Activated T-cell treated with anti-CD3 and anti-CD28 coated beads, Interleukin-2, amount 50 U/mL, for 72 hours (primary cell): Measurements from ENCODE around the gene RNF41. TPM values are rescaled to one million over a fixed set of nuclear protein-coding genes. Genes with fewer than 3 reads are reported as not detected.
"Not testable (repeated sequence)": the region's sequence is repeated elsewhere in the genome, so short reads cannot be mapped to it uniquely, and the experiment has no call there.

ENCODE experiments used
- ATAC-seq, 2 donors: fragments of 150-1000 bp; cut with Tn5 transposase; replicated peaks in 1 of 2; 2 replicates each; pipeline ENCODE4 v1.10.0; 2021; ENCODE audit warnings: moderate library complexity in 2 of 2, mild to moderate bottlenecking in 1 of 2
- DNase-seq, 2 donors: peaks; one replicate each; pipeline ENCODE4 v3.0.0; 2021 to 2022; ENCODE audit warnings: mixed read lengths in 1 of 2
- H3K27ac Mint-ChIP-seq: one replicate; pipeline ENCODE4 v1.8.0; 2022; ENCODE audit warnings: mild to moderate bottlenecking, moderate library complexity, mixed read lengths
- H3K27me3 Mint-ChIP-seq: one replicate; pipeline ENCODE4 v1.8.0; 2022; ENCODE audit warnings: low read depth, mixed read lengths
- H3K36me3 Mint-ChIP-seq, 2 donors: one replicate each; pipeline ENCODE4 v1.8.0; 2022; ENCODE audit warnings: mixed read lengths in 2 of 2, mild to moderate bottlenecking in 1 of 2; ENCODE audit not compliant: insufficient read depth in 2 of 2
- H3K4me1 Mint-ChIP-seq: one replicate; pipeline ENCODE4 v1.8.0; 2022; ENCODE audit warnings: low read depth, mixed read lengths
- H3K4me3 Mint-ChIP-seq, 2 donors: one replicate each; pipeline ENCODE4 v1.8.0; 2022; ENCODE audit warnings: mild to moderate bottlenecking in 2 of 2, mixed read lengths in 2 of 2, moderate library complexity in 2 of 2
- H3K9me3 Mint-ChIP-seq, 2 donors: one replicate each; pipeline ENCODE4 v1.8.0; 2022; ENCODE audit warnings: mixed read lengths in 2 of 2
- total RNA-seq, 2 donors: library from RNA; stranded (reverse); gene quantifications; one replicate each; pipeline ENCODE4 v1.2.3, GENCODE V29; 2022

RNF41 gene
- total RNA-seq, 2 donors from 2014 or later: 35.4 to 40.2 TPM

GRCh38 chr12:56157201-56158028 is 64.3 kb downstream of the RNF41 start:
- Mint-ChIP-seq H3K27me3 (no peaks in the 10 kb centered on the region), H3K4me3 (peak overlapping the region; percentile 96 to 100), H3K9me3 (no peaks in the 10 kb centered on the region), H3K4me1 (peaks cover 71% of the 10 kb centered on the region), H3K27ac (peak overlapping the region; percentile 55), H3K36me3 (peaks cover 30 to 39% of the 10 kb centered on the region in 2 donors)
- ATAC-seq (peak; percentile 34 to 42), DNase-seq (peak; percentile 45 to 66)

- not testable (repeated sequence) for H3K9me3 Mint-ChIP-seq, ATAC-seq, DNase-seq, H3K27me3 Mint-ChIP-seq
- Mint-ChIP-seq H3K36me3 (peaks cover 27 to 35% of the 10 kb centered on the region in 2 donors), H3K4me1 (peaks cover 68% of the 10 kb centered on the region), H3K27ac (peak overlapping the region; percentile 55), H3K4me3 (peak overlapping the region; percentile 96 to 100)
Measured at GRCh38 chr12:56156464-56157200, 65.1 kb downstream of the RNF41 start.

- Mint-ChIP-seq H3K4me1 (peaks cover 68% of the 10 kb centered on the region), H3K36me3 (peaks cover 21 to 27% of the 10 kb centered on the region in 2 donors), H3K27me3 (no peaks in the 10 kb centered on the region), H3K9me3 (no peaks in the 10 kb centered on the region), H3K27ac (no peak overlapping the region), H3K4me3 (peak overlapping the region in 1 of 2 donors; percentile 55)
- DNase-seq: no peak
- no peak for ATAC-seq
Measured at GRCh38 chr12:56155256-56155845, 66.4 kb downstream of the RNF41 start.

- no peak for DNase-seq
- Mint-ChIP-seq H3K27ac (no peak overlapping the region), H3K9me3 (no peaks in the 10 kb centered on the region), H3K4me1 (peaks cover 68% of the 10 kb centered on the region), H3K36me3 (peaks cover 16 to 23% of the 10 kb centered on the region in 2 donors), H3K27me3 (no peaks in the 10 kb centered on the region), H3K4me3 (no peak overlapping the region)
- no peak for ATAC-seq
Measured at GRCh38 chr12:56154818-56155217, 66.9 kb downstream of the RNF41 start.

- no peak overlapping the region for H3K27ac Mint-ChIP-seq
- peaks cover 15 to 21% of the 10 kb centered on the region in 2 donors for H3K36me3 Mint-ChIP-seq
Measured at GRCh38 chr12:56154246-56154771, 67.4 kb downstream of the RNF41 start.

GRCh38 chr12:56153678-56154065 is 68.0 kb downstream of the RNF41 start:
- H3K27ac Mint-ChIP-seq: peak overlapping the region; percentile 60
- H3K9me3 Mint-ChIP-seq: no peaks in the 10 kb centered on the region
- H3K4me1 Mint-ChIP-seq: peaks cover 62% of the 10 kb centered on the region
- ATAC-seq (no peak), DNase-seq (no peak)
- H3K27me3 Mint-ChIP-seq: no peaks in the 10 kb centered on the region
- H3K36me3 Mint-ChIP-seq: peaks cover 8 to 15% of the 10 kb centered on the region in 2 donors
- H3K4me3 Mint-ChIP-seq: peak overlapping the region; percentile 91 to 96

More at GRCh38 chr12:56154246-56154771, 67.4 kb downstream of the RNF41 start:
- no peaks in the 10 kb centered on the region for H3K9me3 Mint-ChIP-seq
- DNase-seq (no peak), ATAC-seq (no peak)
- peak overlapping the region in 1 of 2 donors; percentile 32 for H3K4me3 Mint-ChIP-seq
- no peaks in the 10 kb centered on the region for H3K27me3 Mint-ChIP-seq
- peaks cover 65% of the 10 kb centered on the region for H3K4me1 Mint-ChIP-seq

- Mint-ChIP-seq H3K27me3 (no peaks in the 10 kb centered on the region), H3K27ac (peak overlapping the region; percentile 92), H3K4me1 (peaks cover 62% of the 10 kb centered on the region), H3K36me3 (peaks cover 5 to 10% of the 10 kb centered on the region in 2 donors), H3K9me3 (no peaks in the 10 kb centered on the region), H3K4me3 (peak overlapping the region; percentile 91 to 96)
- ATAC-seq (no peak), DNase-seq (no peak)
Measured at GRCh38 chr12:56152756-56153677, 68.7 kb downstream of the RNF41 start.

Other genes starting within 250 kb of the RNF41 start
- 10 to 100 TPM; 49.4 to 56.6 TPM for gene RAB5B, start 247.8 kb downstream of the RNF41 start, total RNA-seq
- gene SUOX, start 224.6 kb downstream of the RNF41 start, total RNA-seq: 1 to 10 TPM; 7.8 to 9.9 TPM
- gene IKZF4, start 200.9 kb downstream of the RNF41 start, total RNA-seq: 10 to 100 TPM; 22.8 to 25.0 TPM
- gene RPS26, start 180.0 kb downstream of the RNF41 start, total RNA-seq: 10 to 100 TPM; 23.0 to 28.9 TPM
- gene ERBB3, start 141.8 kb downstream of the RNF41 start, total RNA-seq: 1 to 10 TPM; 1.4 to 1.9 TPM
- gene PA2G4, start 117.4 kb downstream of the RNF41 start, total RNA-seq: 100 to 1,000 TPM; 226 to 265 TPM
- 1,000 to 10,000 TPM; 5,172 to 5,269 TPM for gene RPL41, start 105.3 kb downstream of the RNF41 start, total RNA-seq
- 10 to 100 TPM in 1 of 2 donors, 1 to 10 TPM in 1; 7.4 to 11.8 TPM for gene ZC3H10, start 103.7 kb downstream of the RNF41 start, total RNA-seq
- gene ESYT1, start 93.7 kb downstream of the RNF41 start, total RNA-seq: 10 to 100 TPM; 74.6 to 84.6 TPM
- 100 to 1,000 TPM in 1 of 2 donors, 10 to 100 TPM in 1; 96.3 to 111 TPM for gene MYL6B, start 69.3 kb downstream of the RNF41 start, total RNA-seq
- gene MYL6, start 63.6 kb downstream of the RNF41 start, total RNA-seq: 100 to 1,000 TPM; 391 to 492 TPM
- 100 to 1,000 TPM in 1 of 2 donors, 10 to 100 TPM in 1; 99.7 to 104 TPM for gene SMARCC2, start 32.4 kb downstream of the RNF41 start, total RNA-seq
- 10 to 100 TPM; 61.8 to 72.7 TPM for gene NABP2, start 2.4 kb upstream of the RNF41 start, total RNA-seq
- gene SLC39A5, start 8.1 kb upstream of the RNF41 start, total RNA-seq: 1 to 10 TPM in 1 of 2 donors, under 1 TPM in 1; 0.44 to 1.1 TPM
- gene ANKRD52, start 36.5 kb upstream of the RNF41 start, total RNA-seq: 10 to 100 TPM; 46.7 to 50.7 TPM
- gene COQ10A, start 45.0 kb upstream of the RNF41 start, total RNA-seq: 1 to 10 TPM; 5.9 to 7.3 TPM
- gene CS, start 78.4 kb upstream of the RNF41 start, total RNA-seq: 100 to 1,000 TPM; 261 to 319 TPM
- gene CNPY2, start 94.1 kb upstream of the RNF41 start, total RNA-seq: 100 to 1,000 TPM in 1 of 2 donors, 10 to 100 TPM in 1; 97.8 to 117 TPM
- 100 to 1,000 TPM; 112 to 139 TPM for gene PAN2, start 112.1 kb upstream of the RNF41 start, total RNA-seq
- gene IL23A, start 117.0 kb upstream of the RNF41 start, total RNA-seq: 100 to 1,000 TPM in 1 of 2 donors, 10 to 100 TPM in 1; 79.5 to 138 TPM
- 100 to 1,000 TPM; 121 to 142 TPM for gene STAT2, start 138.2 kb upstream of the RNF41 start, total RNA-seq
- under 1 TPM in 1 of 2 donors, not detected in 1; 0.28 TPM for gene APOF, start 140.9 kb upstream of the RNF41 start, total RNA-seq
- gene TIMELESS, start 227.5 kb upstream of the RNF41 start, total RNA-seq: 10 to 100 TPM; 44.1 to 61.6 TPM
- not detected for gene MIP, start 232.7 kb upstream of the RNF41 start, total RNA-seq
- gene SPRYD4, start 246.7 kb upstream of the RNF41 start, total RNA-seq: 1 to 10 TPM; 3.8 to 4.4 TPM